ENCODE measurements around the gene DLGAP4. TPM values are rescaled to one million over a fixed set of nuclear protein-coding genes. Genes with fewer than 3 reads are reported as not detected.

DLGAP4 gene
- total RNA-seq, 3 donors from 2014 or later = 22.0 to 26.9 (median 24.0) TPM

DNA sequence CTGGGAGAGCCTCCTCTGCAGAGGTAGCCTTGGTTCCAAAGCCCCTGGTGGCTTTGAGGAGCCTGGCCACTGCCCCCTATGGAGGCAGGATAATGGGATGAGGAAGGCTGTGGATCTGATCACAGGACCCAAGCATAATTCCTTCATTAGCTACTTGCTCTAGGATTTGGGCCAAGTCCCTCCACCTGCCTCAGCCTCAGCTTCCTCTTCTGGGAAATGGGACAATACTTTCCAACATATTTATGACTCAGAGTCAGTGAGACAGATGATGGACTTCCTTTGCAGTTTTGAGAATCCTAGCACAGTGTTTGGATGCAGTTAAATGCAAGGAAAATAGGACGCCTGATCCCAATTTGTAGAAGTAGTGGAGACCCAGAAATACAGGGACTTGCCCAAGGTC is 171.3 kb downstream of the DLGAP4 start:
- no peaks in the 10 kb centered on the region for H3K9me3 ChIP-seq
- H3K27me3 ChIP-seq = no peaks in the 10 kb centered on the region
- peaks cover 6 to 28% of the 10 kb centered on the region in 2 donors for H3K4me1 ChIP-seq
- H3K27ac ChIP-seq = no peak overlapping the region
- no peak for TF ChIP-seq POLR2A (IDR thresholded peaks at IDR 0.05)
- TF ChIP-seq, protein P1, sequence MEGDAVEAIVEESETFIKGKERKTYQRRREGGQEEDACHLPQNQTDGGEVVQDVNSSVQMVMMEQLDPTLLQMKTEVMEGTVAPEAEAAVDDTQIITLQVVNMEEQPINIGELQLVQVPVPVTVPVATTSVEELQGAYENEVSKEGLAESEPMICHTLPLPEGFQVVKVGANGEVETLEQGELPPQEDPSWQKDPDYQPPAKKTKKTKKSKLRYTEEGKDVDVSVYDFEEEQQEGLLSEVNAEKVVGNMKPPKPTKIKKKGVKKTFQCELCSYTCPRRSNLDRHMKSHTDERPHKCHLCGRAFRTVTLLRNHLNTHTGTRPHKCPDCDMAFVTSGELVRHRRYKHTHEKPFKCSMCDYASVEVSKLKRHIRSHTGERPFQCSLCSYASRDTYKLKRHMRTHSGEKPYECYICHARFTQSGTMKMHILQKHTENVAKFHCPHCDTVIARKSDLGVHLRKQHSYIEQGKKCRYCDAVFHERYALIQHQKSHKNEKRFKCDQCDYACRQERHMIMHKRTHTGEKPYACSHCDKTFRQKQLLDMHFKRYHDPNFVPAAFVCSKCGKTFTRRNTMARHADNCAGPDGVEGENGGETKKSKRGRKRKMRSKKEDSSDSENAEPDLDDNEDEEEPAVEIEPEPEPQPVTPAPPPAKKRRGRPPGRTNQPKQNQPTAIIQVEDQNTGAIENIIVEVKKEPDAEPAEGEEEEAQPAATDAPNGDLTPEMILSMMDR (IDR thresholded peaks at IDR 0.05) = no peak
- no peak for TF ChIP-seq POLR2AphosphoS5 (IDR thresholded peaks at IDR 0.05)
- DNase-seq (ENCODE audit: low spot score in 2 of 2) = no peak
- H3K4me3 ChIP-seq = no peak overlapping the region
- no peaks in the 10 kb centered on the region for H3K36me3 ChIP-seq
- intact Hi-C loops (cut with DNase I; ENCODE audit: low total_unique reads) = no loop called here

GRCh38 chr20:36478137-36478905 is 172.2 kb downstream of the DLGAP4 start:
- intact Hi-C loops (cut with DNase I; ENCODE audit: low total_unique reads) = no loop called here
- Histone ChIP-seq H3K4me1 (peaks cover 6 to 24% of the 10 kb centered on the region in 2 donors), H3K9me3 (no peaks in the 10 kb centered on the region), H3K27ac (no peak overlapping the region), H3K36me3 (no peaks in the 10 kb centered on the region), H3K27me3 (no peaks in the 10 kb centered on the region), H3K4me3 (no peak overlapping the region)
- TF ChIP-seq POLR2AphosphoS5 (IDR thresholded peaks at IDR 0.05) = no peak
- TF ChIP-seq, protein P1 (IDR thresholded peaks at IDR 0.05) = no peak
- TF ChIP-seq POLR2A (IDR thresholded peaks at IDR 0.05) = no peak
- DNase-seq (ENCODE audit: low spot score in 2 of 2) = no peak

GRCh38 chr20:36479938-36480337 is 173.8 kb downstream of the DLGAP4 start:
- no peak overlapping the region for H3K27ac ChIP-seq
- TF ChIP-seq, protein P1 (IDR thresholded peaks at IDR 0.05) = no peak
- TF ChIP-seq POLR2A (IDR thresholded peaks at IDR 0.05) (no peak), POLR2AphosphoS5 (IDR thresholded peaks at IDR 0.05) (no peak)

DNA sequence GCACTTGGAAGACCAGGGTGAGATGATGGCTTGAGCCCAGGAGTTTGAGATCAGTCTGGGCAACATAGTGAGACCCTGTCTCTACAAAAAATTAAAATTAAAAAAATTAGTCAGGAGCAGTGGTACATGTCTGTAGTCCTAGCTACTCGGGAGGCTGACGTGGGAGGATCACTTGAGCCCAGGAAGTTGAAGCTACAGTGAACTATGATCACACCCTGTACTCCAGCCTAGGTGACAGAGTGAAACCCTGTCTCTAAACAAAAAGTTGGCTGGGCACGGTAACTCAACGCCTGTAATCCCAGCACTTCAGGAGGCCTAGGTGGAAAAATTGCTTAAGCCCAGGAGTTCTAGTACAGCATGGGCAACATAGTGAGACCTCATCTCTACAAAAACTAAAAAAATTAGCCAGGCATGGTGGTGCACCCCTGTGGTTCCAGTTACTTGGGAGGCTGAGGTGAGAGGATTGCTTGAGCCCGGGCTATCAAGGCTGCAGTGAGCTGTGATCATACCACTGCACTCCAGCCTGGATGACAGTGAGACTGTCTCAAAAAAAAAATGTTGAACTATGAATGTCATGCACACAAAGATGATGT is 174.4 kb downstream of the DLGAP4 start:
- Histone ChIP-seq H3K36me3 (no peaks in the 10 kb centered on the region), H3K4me3 (no peak overlapping the region), H3K27me3 (no peaks in the 10 kb centered on the region), H3K4me1 (peaks cover 0 to 22% of the 10 kb centered on the region in 2 donors), H3K27ac (no peak overlapping the region), H3K9me3 (no peaks in the 10 kb centered on the region)
- TF ChIP-seq, protein P1 (IDR thresholded peaks at IDR 0.05) = no peak
- TF ChIP-seq POLR2AphosphoS5 (IDR thresholded peaks at IDR 0.05) (no peak), POLR2A (IDR thresholded peaks at IDR 0.05) (no peak)
- DNase-seq (ENCODE audit: low spot score in 2 of 2) = no peak
- intact Hi-C loops (cut with DNase I; ENCODE audit: low total_unique reads) = no loop called here

More at GRCh38 chr20:36479938-36480337, 173.8 kb downstream of the DLGAP4 start:
- Histone ChIP-seq H3K4me1 (peaks cover 0 to 22% of the 10 kb centered on the region in 2 donors), H3K9me3 (no peaks in the 10 kb centered on the region), H3K4me3 (no peak overlapping the region), H3K36me3 (no peaks in the 10 kb centered on the region), H3K27me3 (no peaks in the 10 kb centered on the region)
- DNase-seq (ENCODE audit: low spot score in 2 of 2) = no peak
- intact Hi-C loops (cut with DNase I; ENCODE audit: low total_unique reads) = no loop called here

GRCh38 chr20:36481380-36482043 is 175.4 kb downstream of the DLGAP4 start:
- Histone ChIP-seq H3K4me3 (no peak overlapping the region), H3K9me3 (no peaks in the 10 kb centered on the region), H3K4me1 (peaks cover 0 to 22% of the 10 kb centered on the region in 2 donors), H3K27me3 (no peaks in the 10 kb centered on the region), H3K27ac (peak overlapping the region; percentile 34 to 80), H3K36me3 (no peaks in the 10 kb centered on the region)
- TF ChIP-seq, protein P1 (IDR thresholded peaks at IDR 0.05) = no peak
- TF ChIP-seq POLR2A (IDR thresholded peaks at IDR 0.05) (no peak), POLR2AphosphoS5 (IDR thresholded peaks at IDR 0.05) (no peak)
- DNase-seq (ENCODE audit: low spot score in 2 of 2) = no peak
- intact Hi-C loops (cut with DNase I; ENCODE audit: low total_unique reads) = no loop called here

Measured in breast epithelium (tissue), 4 donors.